Measurements from ENCODE around the gene CDH12. TPM values are rescaled to one million over a fixed set of nuclear protein-coding genes. Genes with fewer than 3 reads are reported as not detected.
"Not testable (repeated sequence)": the region's sequence is repeated elsewhere in the genome, so short reads cannot be mapped to it uniquely, and the experiment has no call there.

Gene CDH12
- total RNA-seq, 3 donors from 2014 or later, result 0.33 to 2.6 (median 1.1) TPM

GRCh38 chr5:22892441-22892840 lies 39.3 kb upstream of the CDH12 start:
- TF ChIP-seq POLR2AphosphoS5 (IDR thresholded peaks at IDR 0.05), result no peak
- TF ChIP-seq CTCF (IDR thresholded peaks at IDR 0.05), result no peak
- H3K27me3 ChIP-seq, result no peaks in the 10 kb centered on the region
- H3K4me3 ChIP-seq, result no peak overlapping the region
- no peaks in the 10 kb centered on the region for H3K9me3 ChIP-seq
- no peak for DNase-seq (ENCODE audit: low spot score in 2 of 2)
- H3K4me1 ChIP-seq, result no peaks in the 10 kb centered on the region
- H3K27ac ChIP-seq, result peak overlapping the region; percentile 14 to 58
- intact Hi-C loops (cut with DNase I; ENCODE audit: low total_unique reads), result no loop called here
- H3K36me3 ChIP-seq, result no peaks in the 10 kb centered on the region

DNA sequence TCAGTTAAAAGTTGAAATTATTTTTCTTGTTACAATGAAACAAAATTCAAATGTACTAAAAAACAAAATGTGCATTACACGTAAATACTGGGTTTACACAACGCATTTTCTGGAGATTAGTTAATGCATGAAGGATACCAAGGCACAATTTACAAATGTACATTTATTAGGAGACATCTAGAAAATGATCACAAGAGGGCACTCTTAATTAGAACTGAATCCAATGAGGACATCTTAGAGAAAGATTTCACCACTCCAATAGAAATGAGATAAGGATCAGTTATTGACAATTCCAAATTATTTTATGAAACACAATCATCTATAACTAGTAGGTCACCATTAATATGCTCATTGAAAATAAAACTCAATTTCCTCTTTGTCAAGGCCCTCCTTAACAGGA lies 36.6 kb upstream of the CDH12 start:
- intact Hi-C loops (cut with DNase I; ENCODE audit: low total_unique reads), result no loop called here
- DNase-seq (ENCODE audit: low spot score in 2 of 2), result no peak
- Histone ChIP-seq H3K36me3 (no peaks in the 10 kb centered on the region), H3K4me3 (no peak overlapping the region), H3K27ac (no peak overlapping the region), H3K9me3 (no peaks in the 10 kb centered on the region), H3K27me3 (no peaks in the 10 kb centered on the region), H3K4me1 (no peaks in the 10 kb centered on the region)
- TF ChIP-seq POLR2A (IDR thresholded peaks at IDR 0.05) (no peak), CTCF (IDR thresholded peaks at IDR 0.05) (no peak), POLR2AphosphoS5 (IDR thresholded peaks at IDR 0.05) (no peak)

DNA sequence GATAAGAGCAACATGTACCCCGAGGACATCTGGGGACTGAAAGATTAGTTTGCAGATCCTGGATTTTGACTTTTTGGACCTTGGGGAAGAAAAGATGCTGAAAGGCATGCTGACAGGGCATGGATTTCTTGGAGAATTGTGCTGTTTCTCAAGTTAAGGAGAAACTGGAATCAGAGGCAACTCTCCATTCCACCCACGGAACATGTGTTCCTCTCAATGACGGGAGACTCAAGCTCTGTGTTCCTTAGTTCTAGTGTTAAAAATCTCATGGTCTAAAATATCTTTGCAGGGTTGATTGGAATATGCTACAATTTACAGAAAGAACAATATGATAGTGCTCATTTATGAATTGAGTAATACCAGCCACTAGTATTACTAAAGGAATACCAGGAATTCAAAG lies 34.4 kb upstream of the CDH12 start:
- H3K9me3 ChIP-seq, result no peaks in the 10 kb centered on the region
- TF ChIP-seq POLR2A (IDR thresholded peaks at IDR 0.05), result no peak
- TF ChIP-seq CTCF (IDR thresholded peaks at IDR 0.05), result no peak
- no peak for TF ChIP-seq POLR2AphosphoS5 (IDR thresholded peaks at IDR 0.05)
- no peaks in the 10 kb centered on the region for H3K27me3 ChIP-seq
- DNase-seq (ENCODE audit: low spot score in 2 of 2), result no peak
- H3K27ac ChIP-seq, result no peak overlapping the region
- H3K4me3 ChIP-seq, result no peak overlapping the region
- no peaks in the 10 kb centered on the region for H3K4me1 ChIP-seq
- intact Hi-C loops (cut with DNase I; ENCODE audit: low total_unique reads), result no loop called here
- H3K36me3 ChIP-seq, result no peaks in the 10 kb centered on the region

- H3K4me1 ChIP-seq; H3K9me3 ChIP-seq; DNase-seq (ENCODE audit: low spot score in 2 of 2); intact Hi-C loops (cut with DNase I; ENCODE audit: low total_unique reads); H3K36me3 ChIP-seq; H3K27me3 ChIP-seq; H3K4me3 ChIP-seq; H3K27ac ChIP-seq: not testable (repeated sequence)
Observed at GRCh38 chr5:22858911-22859310, 5.8 kb upstream of the CDH12 start.

DNA sequence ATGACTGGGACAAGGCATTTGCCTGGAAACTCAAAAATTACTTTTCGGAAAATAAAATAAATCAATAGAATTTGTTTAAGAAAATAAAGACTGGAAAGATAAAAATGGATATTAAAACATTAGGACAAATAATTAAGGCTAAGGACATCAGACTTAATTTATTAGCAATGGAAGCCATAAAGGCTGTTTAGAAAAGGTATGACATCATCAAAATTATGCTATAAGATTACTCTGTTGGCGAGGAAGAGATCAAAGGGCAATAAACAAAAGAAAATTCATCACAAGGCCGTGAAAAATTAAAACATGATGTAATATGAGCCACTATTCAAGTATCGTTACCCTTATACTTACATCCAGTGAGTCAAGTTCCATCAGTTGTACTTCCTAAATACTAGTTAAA lies 2.7 kb upstream of the CDH12 start:
- no peak for DNase-seq (ENCODE audit: low spot score in 2 of 2)
- no peaks in the 10 kb centered on the region for H3K9me3 ChIP-seq
- no peaks in the 10 kb centered on the region for H3K4me1 ChIP-seq
- no peaks in the 10 kb centered on the region for H3K27me3 ChIP-seq
- no peak overlapping the region for H3K4me3 ChIP-seq
- H3K27ac ChIP-seq, result no peak overlapping the region
- intact Hi-C loops (cut with DNase I; ENCODE audit: low total_unique reads), result no loop called here
- H3K36me3 ChIP-seq, result no peaks in the 10 kb centered on the region
- TF ChIP-seq CTCF (IDR thresholded peaks at IDR 0.05) (no peak), POLR2A (IDR thresholded peaks at IDR 0.05) (no peak), POLR2AphosphoS5 (IDR thresholded peaks at IDR 0.05) (no peak)

DNA sequence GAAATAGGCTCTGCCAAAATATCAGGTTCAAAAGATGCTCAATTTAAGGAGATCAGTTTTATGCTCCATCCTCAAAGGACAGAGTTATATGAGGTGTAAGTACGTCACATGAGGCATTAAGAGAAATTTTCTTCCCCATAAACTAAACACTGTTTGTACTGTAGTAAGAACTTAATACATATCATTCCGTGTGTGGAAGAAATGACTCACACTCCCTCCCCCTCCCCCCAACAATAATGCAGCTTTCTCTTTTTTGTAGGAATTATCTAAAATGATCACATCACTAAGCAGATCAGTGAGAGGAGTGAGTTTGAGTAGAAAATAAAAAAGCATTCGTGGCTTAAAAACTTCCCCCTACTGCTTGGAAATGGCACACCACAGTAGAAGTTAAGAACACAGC lies 2.2 kb downstream of the CDH12 start:
- DNase-seq (ENCODE audit: low spot score in 2 of 2), result no peak
- TF ChIP-seq CTCF (IDR thresholded peaks at IDR 0.05), result no peak
- no peak for TF ChIP-seq POLR2AphosphoS5 (IDR thresholded peaks at IDR 0.05)
- TF ChIP-seq POLR2A (IDR thresholded peaks at IDR 0.05), result no peak
- intact Hi-C loops (cut with DNase I; ENCODE audit: low total_unique reads), result no loop called here
- Histone ChIP-seq H3K36me3 (no peaks in the 10 kb centered on the region), H3K4me1 (no peaks in the 10 kb centered on the region), H3K27ac (no peak overlapping the region), H3K4me3 (no peak overlapping the region), H3K27me3 (no peaks in the 10 kb centered on the region), H3K9me3 (no peaks in the 10 kb centered on the region)
